GM18502 (cell line): Measurements from ENCODE around the gene GLCE.
"Not testable (repeated sequence)": the region's sequence is repeated elsewhere in the genome, so short reads cannot be mapped to it uniquely, and the experiment has no call there.

Experiments used
- ATAC-seq: cut with Tn5 transposase; IDR thresholded peaks from one replicate; pipeline ENCODE4 v1.9.1; 2021; ENCODE audit warnings: mild to moderate bottlenecking; ENCODE audit not compliant: unreplicated experiment, poor library complexity

Gene GLCE

GRCh38 chr15:69134791-69135190 is 25.6 kb upstream of the GLCE start:
- no peak for ATAC-seq

GRCh38 chr15:69135499-69135898 is 24.9 kb upstream of the GLCE start:
- ATAC-seq, result no peak

GRCh38 chr15:69138963-69139362 is 21.5 kb upstream of the GLCE start:
- no peak for ATAC-seq

GRCh38 chr15:69140306-69140705 is 20.1 kb upstream of the GLCE start:
- no peak for ATAC-seq

GRCh38 chr15:69141286-69141701 is 19.1 kb upstream of the GLCE start:
- ATAC-seq, result no peak

GRCh38 chr15:69141833-69142232 is 18.6 kb upstream of the GLCE start:
- no peak for ATAC-seq

GRCh38 chr15:69143756-69144436 is 16.5 kb upstream of the GLCE start:
- ATAC-seq, result no peak

GRCh38 chr15:69144530-69144929 is 15.9 kb upstream of the GLCE start:
- ATAC-seq, result no peak

GRCh38 chr15:69145149-69145693 is 15.2 kb upstream of the GLCE start:
- ATAC-seq, result no peak

GRCh38 chr15:69145694-69146492 is 14.5 kb upstream of the GLCE start:
- ATAC-seq, result no peak

- ATAC-seq, result no peak
These were observed 13.6 kb upstream of the GLCE start for GRCh38 chr15:69146724-69147435.

GRCh38 chr15:69148465-69148864 is 12.0 kb upstream of the GLCE start:
- no peak for ATAC-seq

GRCh38 chr15:69149163-69149562 is 11.3 kb upstream of the GLCE start:
- no peak for ATAC-seq

- no peak for ATAC-seq
These were observed 10.6 kb upstream of the GLCE start for GRCh38 chr15:69149803-69150202.

GRCh38 chr15:69150336-69150735 is 10.1 kb upstream of the GLCE start:
- no peak for ATAC-seq

GRCh38 chr15:69150841-69151240 is 9.6 kb upstream of the GLCE start:
- ATAC-seq, result no peak

- no peak for ATAC-seq
These were observed 7.4 kb upstream of the GLCE start for GRCh38 chr15:69153046-69153445.

GRCh38 chr15:69153587-69153986 is 6.8 kb upstream of the GLCE start:
- ATAC-seq, result not testable (repeated sequence)

GRCh38 chr15:69154078-69154477 is 6.4 kb upstream of the GLCE start:
- no peak for ATAC-seq

GRCh38 chr15:69154684-69155083 is 5.8 kb upstream of the GLCE start:
- ATAC-seq, result no peak
